22Rv1 (cell line): ENCODE measurements around the gene ADM2.

Experiments used
- CTCF ChIP-seq: fragments of 450-650 bp; IDR thresholded peaks from 2 replicates; pipeline ENCODE4 v1.5.1; 2017; ENCODE audit warnings: mild to moderate bottlenecking
- ZFX ChIP-seq: fragments of 450-650 bp; IDR thresholded peaks from 2 replicates; pipeline ENCODE4 v1.6.1; 2017; ENCODE audit warnings: antibody characterized with exemption, borderline replicate concordance

GRCh38 chr22:50474710-50475651 lies 6.4 kb upstream of the ADM2 start, which contains the start of gene SBF1:
- no peak for TF ChIP-seq CTCF
- TF ChIP-seq ZFX: no peak
